Measurements from ENCODE around the gene GAB4.

GRCh38 chr22:16973591-16974297 lies 34.3 kb downstream of the GAB4 start:
- TF ChIP-seq CTCF (IDR thresholded peaks at IDR 0.05; ENCODE audit: insufficient read depth, low read depth, low read length) (no peak), EZH2 (IDR thresholded peaks at IDR 0.05; ENCODE audit: insufficient read depth, low read length) (no peak)

Data from astrocyte (in vitro differentiated cells and primary cell).